NB4 (cell line): ENCODE measurements around the gene METTL24.

Source experiments
- POLR2A ChIP-seq: IDR thresholded peaks from 2 replicates; pipeline ENCODE4 v1.6.1; 2011; ENCODE audit warnings: mild to moderate bottlenecking; ENCODE audit not compliant: insufficient read length; ENCODE audit errors: extremely low read depth
- TF ChIP-seq, protein P1 (sequence below): IDR thresholded peaks from one replicate; pipeline ENCODE4 v1.5.1; 2012; ENCODE audit warnings: low read depth, low read length

DNA sequence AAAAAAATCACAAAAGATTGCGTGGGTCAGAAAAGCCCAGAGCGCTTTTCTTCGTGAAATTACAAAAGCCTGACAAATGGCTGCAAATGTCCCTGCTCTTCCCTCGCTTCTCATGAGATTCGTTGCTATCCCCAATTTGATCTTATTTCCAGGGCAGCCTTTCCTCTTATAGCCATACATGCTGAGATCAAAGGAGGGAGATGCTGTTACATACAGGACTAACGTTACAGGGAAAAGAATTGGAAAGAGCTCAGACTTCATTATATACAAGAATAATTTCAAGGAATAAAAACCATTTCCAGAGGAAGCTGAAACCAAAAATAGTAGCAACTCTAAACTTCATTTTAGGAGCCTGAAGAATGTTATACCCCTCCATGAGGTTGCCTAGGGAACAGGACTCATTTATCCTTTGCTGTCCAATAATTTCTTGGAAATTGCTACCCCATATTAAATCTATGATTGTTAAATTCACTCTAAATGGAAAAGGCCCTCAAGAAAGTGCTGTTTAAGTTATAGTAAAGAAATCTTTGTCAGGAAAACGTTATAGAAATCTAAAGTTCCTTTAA, 81.0 kb downstream of the METTL24 start:
- no peak for TF ChIP-seq POLR2A
- TF ChIP-seq, protein P1, sequence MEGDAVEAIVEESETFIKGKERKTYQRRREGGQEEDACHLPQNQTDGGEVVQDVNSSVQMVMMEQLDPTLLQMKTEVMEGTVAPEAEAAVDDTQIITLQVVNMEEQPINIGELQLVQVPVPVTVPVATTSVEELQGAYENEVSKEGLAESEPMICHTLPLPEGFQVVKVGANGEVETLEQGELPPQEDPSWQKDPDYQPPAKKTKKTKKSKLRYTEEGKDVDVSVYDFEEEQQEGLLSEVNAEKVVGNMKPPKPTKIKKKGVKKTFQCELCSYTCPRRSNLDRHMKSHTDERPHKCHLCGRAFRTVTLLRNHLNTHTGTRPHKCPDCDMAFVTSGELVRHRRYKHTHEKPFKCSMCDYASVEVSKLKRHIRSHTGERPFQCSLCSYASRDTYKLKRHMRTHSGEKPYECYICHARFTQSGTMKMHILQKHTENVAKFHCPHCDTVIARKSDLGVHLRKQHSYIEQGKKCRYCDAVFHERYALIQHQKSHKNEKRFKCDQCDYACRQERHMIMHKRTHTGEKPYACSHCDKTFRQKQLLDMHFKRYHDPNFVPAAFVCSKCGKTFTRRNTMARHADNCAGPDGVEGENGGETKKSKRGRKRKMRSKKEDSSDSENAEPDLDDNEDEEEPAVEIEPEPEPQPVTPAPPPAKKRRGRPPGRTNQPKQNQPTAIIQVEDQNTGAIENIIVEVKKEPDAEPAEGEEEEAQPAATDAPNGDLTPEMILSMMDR: no peak
